ENCODE results near the gene PXYLP1. TPM values are rescaled to one million over a fixed set of nuclear protein-coding genes. Genes with fewer than 3 reads are reported as not detected.

The PXYLP1 gene
- polyA plus RNA-seq, 4 donors, result 34.6 to 40.2 (median 39.0) TPM

- DNase-seq (ENCODE audit: low read depth in 4 of 4, low spot score in 2 of 4), result no peak
Observed at GRCh38 chr3:141269961-141270360, 38.3 kb downstream of the PXYLP1 start.

- no peak for DNase-seq (ENCODE audit: low read depth in 4 of 4, low spot score in 2 of 4)
Observed at GRCh38 chr3:141271279-141272030, 39.8 kb downstream of the PXYLP1 start.

GRCh38 chr3:141272906-141273662, 41.5 kb downstream of the PXYLP1 start:
- DNase-seq (ENCODE audit: low read depth in 4 of 4, low spot score in 2 of 4), result no peak

- DNase-seq (ENCODE audit: low read depth in 4 of 4, low spot score in 2 of 4), result no peak
Observed at GRCh38 chr3:141273700-141274410, 42.2 kb downstream of the PXYLP1 start.

- no peak for DNase-seq (ENCODE audit: low read depth in 4 of 4, low spot score in 2 of 4)
Observed at GRCh38 chr3:141274411-141275031, 42.9 kb downstream of the PXYLP1 start.

GRCh38 chr3:141275032-141275422, 43.4 kb downstream of the PXYLP1 start:
- no peak for DNase-seq (ENCODE audit: low read depth in 4 of 4, low spot score in 2 of 4)

GRCh38 chr3:141275511-141275910, 43.9 kb downstream of the PXYLP1 start:
- DNase-seq (ENCODE audit: low read depth in 4 of 4, low spot score in 2 of 4), result no peak

- DNase-seq (ENCODE audit: low read depth in 4 of 4, low spot score in 2 of 4), result no peak
Observed at GRCh38 chr3:141275973-141276372, 44.3 kb downstream of the PXYLP1 start.

- DNase-seq (ENCODE audit: low read depth in 4 of 4, low spot score in 2 of 4), result no peak
Observed at GRCh38 chr3:141276398-141276797, 44.8 kb downstream of the PXYLP1 start.

- no peak for DNase-seq (ENCODE audit: low read depth in 4 of 4, low spot score in 2 of 4)
Observed at GRCh38 chr3:141277451-141277850, 45.8 kb downstream of the PXYLP1 start.

GRCh38 chr3:141278196-141279076, 46.8 kb downstream of the PXYLP1 start:
- no peak for DNase-seq (ENCODE audit: low read depth in 4 of 4, low spot score in 2 of 4)

GRCh38 chr3:141279077-141279967, 47.7 kb downstream of the PXYLP1 start:
- no peak for DNase-seq (ENCODE audit: low read depth in 4 of 4, low spot score in 2 of 4)

- DNase-seq (ENCODE audit: low read depth in 4 of 4, low spot score in 2 of 4), result no peak
Observed at GRCh38 chr3:141280086-141280485, 48.5 kb downstream of the PXYLP1 start.

- no peak for DNase-seq (ENCODE audit: low read depth in 4 of 4, low spot score in 2 of 4)
Observed at GRCh38 chr3:141280690-141281089, 49.1 kb downstream of the PXYLP1 start.

GRCh38 chr3:141285570-141285969, 53.9 kb downstream of the PXYLP1 start:
- no peak for DNase-seq (ENCODE audit: low read depth in 4 of 4, low spot score in 2 of 4)

- DNase-seq (ENCODE audit: low read depth in 4 of 4, low spot score in 2 of 4), result no peak
Observed at GRCh38 chr3:141286856-141287255, 55.2 kb downstream of the PXYLP1 start.

GRCh38 chr3:141287326-141287725, 55.7 kb downstream of the PXYLP1 start:
- DNase-seq (ENCODE audit: low read depth in 4 of 4, low spot score in 2 of 4), result no peak

- DNase-seq (ENCODE audit: low read depth in 4 of 4, low spot score in 2 of 4), result no peak
Observed at GRCh38 chr3:141288336-141288990, 56.8 kb downstream of the PXYLP1 start.
